ENCODE data around the gene YES1.
"Not testable (repeated sequence)": the region's sequence is repeated elsewhere in the genome, so short reads cannot be mapped to it uniquely, and the experiment has no call there.

YES1 gene

GRCh38 chr18:805755-806110, 6.3 kb downstream of the YES1 start:
- H3K4me3 ChIP-seq (ENCODE audit: low read depth, low read length): no peak overlapping the region
- H3K27me3 ChIP-seq (ENCODE audit: control insufficient read depth, insufficient read depth, low read length): no peaks in the 10 kb centered on the region
- H3K9ac ChIP-seq (ENCODE audit: low read depth, low read length): no peak overlapping the region
- peaks cover 11% of the 10 kb centered on the region for H3K4me1 ChIP-seq (ENCODE audit: control insufficient read depth, insufficient read depth, low read length)
- H3K9me3 ChIP-seq (ENCODE audit: control insufficient read depth, insufficient read depth, low read length): no peaks in the 10 kb centered on the region
- H3K36me3 ChIP-seq (ENCODE audit: control insufficient read depth, insufficient read depth, low read length): no peaks in the 10 kb centered on the region

GRCh38 chr18:805008-805754, 6.9 kb downstream of the YES1 start:
- H3K27me3 ChIP-seq (ENCODE audit: control insufficient read depth, insufficient read depth, low read length): no peaks in the 10 kb centered on the region
- no peak overlapping the region for H3K4me3 ChIP-seq (ENCODE audit: low read depth, low read length)
- no peaks in the 10 kb centered on the region for H3K36me3 ChIP-seq (ENCODE audit: control insufficient read depth, insufficient read depth, low read length)
- H3K9me3 ChIP-seq (ENCODE audit: control insufficient read depth, insufficient read depth, low read length): no peaks in the 10 kb centered on the region
- peaks cover 9% of the 10 kb centered on the region for H3K4me1 ChIP-seq (ENCODE audit: control insufficient read depth, insufficient read depth, low read length)
- no peak overlapping the region for H3K9ac ChIP-seq (ENCODE audit: low read depth, low read length)

GRCh38 chr18:801137-801536, 10.9 kb downstream of the YES1 start:
- Histone ChIP-seq H3K4me1 (ENCODE audit: control insufficient read depth, insufficient read depth, low read length) (no peaks in the 10 kb centered on the region), H3K27me3 (ENCODE audit: control insufficient read depth, insufficient read depth, low read length) (no peaks in the 10 kb centered on the region), H3K4me3 (ENCODE audit: low read depth, low read length) (no peak overlapping the region), H3K9ac (ENCODE audit: low read depth, low read length) (no peak overlapping the region), H3K9me3 (ENCODE audit: control insufficient read depth, insufficient read depth, low read length) (no peaks in the 10 kb centered on the region), H3K36me3 (ENCODE audit: control insufficient read depth, insufficient read depth, low read length) (no peaks in the 10 kb centered on the region)

GRCh38 chr18:799943-800342, 12.1 kb downstream of the YES1 start:
- Histone ChIP-seq H3K9me3 (ENCODE audit: control insufficient read depth, insufficient read depth, low read length) (no peaks in the 10 kb centered on the region), H3K27me3 (ENCODE audit: control insufficient read depth, insufficient read depth, low read length) (no peaks in the 10 kb centered on the region), H3K9ac (ENCODE audit: low read depth, low read length) (no peak overlapping the region), H3K4me1 (ENCODE audit: control insufficient read depth, insufficient read depth, low read length) (no peaks in the 10 kb centered on the region), H3K4me3 (ENCODE audit: low read depth, low read length) (no peak overlapping the region), H3K36me3 (ENCODE audit: control insufficient read depth, insufficient read depth, low read length) (no peaks in the 10 kb centered on the region)

GRCh38 chr18:795383-795782, 16.7 kb downstream of the YES1 start:
- not testable (repeated sequence) for H3K36me3 ChIP-seq (ENCODE audit: control insufficient read depth, insufficient read depth, low read length); H3K4me3 ChIP-seq (ENCODE audit: low read depth, low read length); H3K9me3 ChIP-seq (ENCODE audit: control insufficient read depth, insufficient read depth, low read length); H3K9ac ChIP-seq (ENCODE audit: low read depth, low read length); H3K27me3 ChIP-seq (ENCODE audit: control insufficient read depth, insufficient read depth, low read length); H3K4me1 ChIP-seq (ENCODE audit: control insufficient read depth, insufficient read depth, low read length)

- Histone ChIP-seq H3K4me3 (ENCODE audit: low read depth, low read length) (no peak overlapping the region), H3K36me3 (ENCODE audit: control insufficient read depth, insufficient read depth, low read length) (no peaks in the 10 kb centered on the region), H3K9ac (ENCODE audit: low read depth, low read length) (no peak overlapping the region), H3K4me1 (ENCODE audit: control insufficient read depth, insufficient read depth, low read length) (no peaks in the 10 kb centered on the region), H3K27me3 (ENCODE audit: control insufficient read depth, insufficient read depth, low read length) (no peaks in the 10 kb centered on the region), H3K9me3 (ENCODE audit: control insufficient read depth, insufficient read depth, low read length) (no peaks in the 10 kb centered on the region)
Measured at GRCh38 chr18:789397-789796, 22.6 kb downstream of the YES1 start.

GRCh38 chr18:785242-785641, 26.8 kb downstream of the YES1 start:
- H3K4me3 ChIP-seq (ENCODE audit: low read depth, low read length): no peak overlapping the region
- no peaks in the 10 kb centered on the region for H3K27me3 ChIP-seq (ENCODE audit: control insufficient read depth, insufficient read depth, low read length)
- H3K9me3 ChIP-seq (ENCODE audit: control insufficient read depth, insufficient read depth, low read length): no peaks in the 10 kb centered on the region
- H3K4me1 ChIP-seq (ENCODE audit: control insufficient read depth, insufficient read depth, low read length): no peaks in the 10 kb centered on the region
- no peaks in the 10 kb centered on the region for H3K36me3 ChIP-seq (ENCODE audit: control insufficient read depth, insufficient read depth, low read length)
- no peak overlapping the region for H3K9ac ChIP-seq (ENCODE audit: low read depth, low read length)

GRCh38 chr18:784470-785172, 27.4 kb downstream of the YES1 start:
- no peaks in the 10 kb centered on the region for H3K36me3 ChIP-seq (ENCODE audit: control insufficient read depth, insufficient read depth, low read length)
- H3K4me1 ChIP-seq (ENCODE audit: control insufficient read depth, insufficient read depth, low read length): no peaks in the 10 kb centered on the region
- H3K4me3 ChIP-seq (ENCODE audit: low read depth, low read length): no peak overlapping the region
- H3K9me3 ChIP-seq (ENCODE audit: control insufficient read depth, insufficient read depth, low read length): no peaks in the 10 kb centered on the region
- no peak overlapping the region for H3K9ac ChIP-seq (ENCODE audit: low read depth, low read length)
- no peaks in the 10 kb centered on the region for H3K27me3 ChIP-seq (ENCODE audit: control insufficient read depth, insufficient read depth, low read length)

GRCh38 chr18:778194-778927, 33.7 kb downstream of the YES1 start:
- H3K9me3 ChIP-seq (ENCODE audit: control insufficient read depth, insufficient read depth, low read length): no peaks in the 10 kb centered on the region
- no peaks in the 10 kb centered on the region for H3K27me3 ChIP-seq (ENCODE audit: control insufficient read depth, insufficient read depth, low read length)
- no peak overlapping the region for H3K9ac ChIP-seq (ENCODE audit: low read depth, low read length)
- H3K36me3 ChIP-seq (ENCODE audit: control insufficient read depth, insufficient read depth, low read length): no peaks in the 10 kb centered on the region
- no peaks in the 10 kb centered on the region for H3K4me1 ChIP-seq (ENCODE audit: control insufficient read depth, insufficient read depth, low read length)
- no peak overlapping the region for H3K4me3 ChIP-seq (ENCODE audit: low read depth, low read length)

GRCh38 chr18:777021-777420, 35.0 kb downstream of the YES1 start:
- Histone ChIP-seq H3K36me3 (ENCODE audit: control insufficient read depth, insufficient read depth, low read length) (no peaks in the 10 kb centered on the region), H3K4me1 (ENCODE audit: control insufficient read depth, insufficient read depth, low read length) (no peaks in the 10 kb centered on the region), H3K27me3 (ENCODE audit: control insufficient read depth, insufficient read depth, low read length) (no peaks in the 10 kb centered on the region), H3K9me3 (ENCODE audit: control insufficient read depth, insufficient read depth, low read length) (no peaks in the 10 kb centered on the region), H3K4me3 (ENCODE audit: low read depth, low read length) (no peak overlapping the region), H3K9ac (ENCODE audit: low read depth, low read length) (no peak overlapping the region)

- not testable (repeated sequence) for H3K4me1 ChIP-seq (ENCODE audit: control insufficient read depth, insufficient read depth, low read length); H3K27me3 ChIP-seq (ENCODE audit: control insufficient read depth, insufficient read depth, low read length); H3K9me3 ChIP-seq (ENCODE audit: control insufficient read depth, insufficient read depth, low read length)
Measured at GRCh38 chr18:776044-776443, 36.0 kb downstream of the YES1 start.

GRCh38 chr18:774811-775210, 37.2 kb downstream of the YES1 start:
- Histone ChIP-seq H3K36me3 (ENCODE audit: control insufficient read depth, insufficient read depth, low read length) (no peaks in the 10 kb centered on the region), H3K9me3 (ENCODE audit: control insufficient read depth, insufficient read depth, low read length) (no peaks in the 10 kb centered on the region), H3K27me3 (ENCODE audit: control insufficient read depth, insufficient read depth, low read length) (no peaks in the 10 kb centered on the region), H3K4me1 (ENCODE audit: control insufficient read depth, insufficient read depth, low read length) (no peaks in the 10 kb centered on the region), H3K9ac (ENCODE audit: low read depth, low read length) (no peak overlapping the region), H3K4me3 (ENCODE audit: low read depth, low read length) (no peak overlapping the region)

More at GRCh38 chr18:776044-776443, 36.0 kb downstream of the YES1 start:
- H3K9ac ChIP-seq (ENCODE audit: low read depth, low read length); H3K4me3 ChIP-seq (ENCODE audit: low read depth, low read length); H3K36me3 ChIP-seq (ENCODE audit: control insufficient read depth, insufficient read depth, low read length): not testable (repeated sequence)
